ENCODE measurements around the gene MBNL1.

DNA sequence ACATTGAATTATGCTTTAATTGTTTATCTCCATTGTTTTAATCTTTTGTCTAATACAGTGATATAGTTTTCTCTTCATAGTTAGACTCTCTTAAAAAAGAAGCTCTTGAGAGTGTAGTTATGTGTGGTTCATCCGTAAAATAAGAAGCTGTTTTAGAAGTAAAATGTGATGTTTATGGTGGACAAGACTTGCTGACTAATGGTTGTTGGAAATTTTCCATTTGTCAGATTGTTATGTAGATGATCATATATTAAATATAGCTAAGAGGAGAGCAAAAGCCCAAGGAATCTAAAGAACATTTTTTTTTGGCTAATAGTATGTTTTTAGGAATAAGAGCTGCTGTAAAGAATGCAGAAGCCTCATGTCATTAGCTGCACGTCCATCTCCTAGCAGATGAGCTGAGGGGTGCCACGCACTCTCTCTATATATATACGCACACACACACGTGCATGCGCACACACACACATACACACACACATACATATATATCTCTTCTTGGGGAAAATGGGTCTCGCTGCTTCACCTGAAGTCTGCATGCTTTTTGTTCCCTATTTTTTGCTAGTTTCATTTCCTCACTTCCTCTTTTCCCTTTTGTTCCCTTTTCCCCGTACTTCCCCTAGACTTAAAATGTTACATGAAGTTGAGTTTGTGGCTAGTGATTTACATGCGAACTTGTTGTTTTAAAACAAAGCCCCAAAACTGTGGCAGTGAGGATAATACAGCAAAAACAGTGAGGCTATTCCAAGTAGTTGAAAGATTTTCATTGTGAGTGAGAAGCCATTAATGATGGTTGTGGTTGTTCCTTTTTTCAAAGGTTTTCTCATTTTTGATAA is 107.8 kb downstream of the MBNL1 start:
- TF ChIP-seq POLR2A (IDR thresholded peaks at IDR 0.05) = no peak
- TF ChIP-seq, protein P1, sequence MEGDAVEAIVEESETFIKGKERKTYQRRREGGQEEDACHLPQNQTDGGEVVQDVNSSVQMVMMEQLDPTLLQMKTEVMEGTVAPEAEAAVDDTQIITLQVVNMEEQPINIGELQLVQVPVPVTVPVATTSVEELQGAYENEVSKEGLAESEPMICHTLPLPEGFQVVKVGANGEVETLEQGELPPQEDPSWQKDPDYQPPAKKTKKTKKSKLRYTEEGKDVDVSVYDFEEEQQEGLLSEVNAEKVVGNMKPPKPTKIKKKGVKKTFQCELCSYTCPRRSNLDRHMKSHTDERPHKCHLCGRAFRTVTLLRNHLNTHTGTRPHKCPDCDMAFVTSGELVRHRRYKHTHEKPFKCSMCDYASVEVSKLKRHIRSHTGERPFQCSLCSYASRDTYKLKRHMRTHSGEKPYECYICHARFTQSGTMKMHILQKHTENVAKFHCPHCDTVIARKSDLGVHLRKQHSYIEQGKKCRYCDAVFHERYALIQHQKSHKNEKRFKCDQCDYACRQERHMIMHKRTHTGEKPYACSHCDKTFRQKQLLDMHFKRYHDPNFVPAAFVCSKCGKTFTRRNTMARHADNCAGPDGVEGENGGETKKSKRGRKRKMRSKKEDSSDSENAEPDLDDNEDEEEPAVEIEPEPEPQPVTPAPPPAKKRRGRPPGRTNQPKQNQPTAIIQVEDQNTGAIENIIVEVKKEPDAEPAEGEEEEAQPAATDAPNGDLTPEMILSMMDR (IDR thresholded peaks at IDR 0.05) = no peak

Measured in upper lobe of left lung (tissue), 4 donors.